ENCODE measurements around the gene SYT9. TPM values are rescaled to one million over a fixed set of nuclear protein-coding genes. Genes with fewer than 3 reads are reported as not detected.

The SYT9 gene
- polyA plus RNA-seq, 1 of the 3 experiments (the other 2 are of a cell fraction) = 0.10 TPM

DNA sequence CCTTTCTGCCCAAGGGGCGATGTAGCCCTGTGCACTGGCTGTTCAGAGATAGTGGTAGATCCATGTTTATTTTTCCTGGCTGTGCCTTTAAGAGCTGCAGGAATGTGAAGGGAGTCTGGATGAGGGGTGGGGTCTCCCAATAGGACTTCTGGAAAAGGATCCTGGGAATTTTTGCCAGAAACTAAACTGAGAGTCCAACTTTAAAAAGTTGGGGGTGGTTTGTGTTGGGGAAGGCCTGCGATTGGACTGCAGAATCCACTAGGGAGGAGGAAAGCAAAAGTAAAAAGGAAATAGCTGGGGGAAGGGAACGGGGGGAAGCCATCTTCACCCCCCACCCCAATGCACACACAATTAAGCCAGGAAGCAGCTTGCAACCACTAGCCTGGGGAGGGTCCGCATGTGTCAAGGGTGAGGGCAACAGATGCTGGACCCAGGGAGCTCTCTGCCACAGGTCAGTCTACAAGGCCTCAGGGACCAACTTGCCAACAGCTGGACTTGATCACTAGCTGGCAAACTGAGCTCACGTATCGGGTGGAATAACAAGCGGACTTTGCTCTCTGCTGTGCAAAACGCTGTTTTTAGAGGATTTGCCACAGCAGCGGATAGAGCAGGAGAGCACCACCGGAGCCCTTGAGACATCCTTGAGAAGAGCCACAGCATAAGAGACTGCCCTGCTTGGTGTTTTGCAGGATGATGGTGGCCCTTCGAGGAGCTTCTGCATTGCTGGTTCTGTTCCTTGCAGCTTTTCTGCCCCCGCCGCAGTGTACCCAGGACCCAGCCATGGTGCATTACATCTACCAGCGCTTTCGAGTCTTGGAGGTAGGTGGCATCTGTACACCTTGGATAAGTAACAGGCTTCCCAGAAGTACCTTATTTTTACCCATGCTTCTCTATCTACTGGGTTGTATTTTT, 233.7 kb downstream of the SYT9 start, which contains the start of gene OLFML1 (continued):
- TF ChIP-seq EZH2phosphoT487 (IDR thresholded peaks at IDR 0.05; ENCODE audit: borderline replicate concordance, low read depth) = no peak
- no peak for TF ChIP-seq RFX5 (IDR thresholded peaks at IDR 0.05; ENCODE audit: low read length)

DNA sequence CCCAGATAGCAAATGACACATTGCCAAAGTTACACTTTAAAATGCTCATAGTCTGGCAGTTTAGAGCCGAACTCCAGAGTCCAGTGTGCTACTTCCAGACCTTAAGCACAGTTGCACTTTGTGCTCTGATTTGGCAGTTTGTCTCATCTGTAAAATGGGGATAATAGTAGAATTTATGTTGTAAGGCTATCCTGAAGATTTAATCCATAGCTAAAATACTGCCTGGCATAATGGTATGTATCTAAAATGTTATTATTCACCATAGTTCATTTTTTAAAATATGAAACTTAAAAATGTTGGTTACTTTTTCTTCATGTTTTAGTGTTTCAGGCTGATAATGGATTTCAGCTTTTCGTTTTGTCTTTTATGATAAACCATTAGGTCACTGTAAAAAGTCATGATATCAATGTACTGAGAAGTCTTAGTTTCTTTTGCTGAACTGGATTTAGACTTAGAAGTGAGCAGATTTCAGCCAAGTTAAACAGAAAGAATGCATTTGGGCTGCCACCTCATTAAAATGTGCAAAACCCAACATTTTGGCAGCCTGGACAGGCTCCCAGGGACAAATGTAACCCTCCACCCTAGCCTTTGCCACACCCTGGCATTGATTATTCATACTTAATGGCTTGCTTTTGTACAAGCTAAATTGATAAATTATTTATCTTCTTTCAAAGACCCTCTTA, 234.5 kb downstream of the SYT9 start:
- TF ChIP-seq YY1 (IDR thresholded peaks at IDR 0.05; ENCODE audit: low read depth) = no peak
- no peak for TF ChIP-seq FOXM1 (IDR thresholded peaks at IDR 0.05; ENCODE audit: low read depth)
- no peak for TF ChIP-seq FOSL2 (IDR thresholded peaks at IDR 0.05; ENCODE audit: borderline replicate concordance, low read depth)
- no peak for TF ChIP-seq JUND (IDR thresholded peaks at IDR 0.05)
- TF ChIP-seq CHD2 (IDR thresholded peaks at IDR 0.05; ENCODE audit: low read length, partially characterized antibody) = no peak
- no peak for TF ChIP-seq RCOR1 (IDR thresholded peaks at IDR 0.05; ENCODE audit: low read length)
- TF ChIP-seq NRF1 (IDR thresholded peaks at IDR 0.05; ENCODE audit: low read depth, low read length) = no peak
- TF ChIP-seq, protein P1, sequence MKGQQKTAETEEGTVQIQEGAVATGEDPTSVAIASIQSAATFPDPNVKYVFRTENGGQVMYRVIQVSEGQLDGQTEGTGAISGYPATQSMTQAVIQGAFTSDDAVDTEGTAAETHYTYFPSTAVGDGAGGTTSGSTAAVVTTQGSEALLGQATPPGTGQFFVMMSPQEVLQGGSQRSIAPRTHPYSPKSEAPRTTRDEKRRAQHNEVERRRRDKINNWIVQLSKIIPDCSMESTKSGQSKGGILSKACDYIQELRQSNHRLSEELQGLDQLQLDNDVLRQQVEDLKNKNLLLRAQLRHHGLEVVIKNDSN (IDR thresholded peaks at IDR 0.05; ENCODE audit: borderline replicate concordance, low read depth) = no peak
- TF ChIP-seq, protein P2, sequence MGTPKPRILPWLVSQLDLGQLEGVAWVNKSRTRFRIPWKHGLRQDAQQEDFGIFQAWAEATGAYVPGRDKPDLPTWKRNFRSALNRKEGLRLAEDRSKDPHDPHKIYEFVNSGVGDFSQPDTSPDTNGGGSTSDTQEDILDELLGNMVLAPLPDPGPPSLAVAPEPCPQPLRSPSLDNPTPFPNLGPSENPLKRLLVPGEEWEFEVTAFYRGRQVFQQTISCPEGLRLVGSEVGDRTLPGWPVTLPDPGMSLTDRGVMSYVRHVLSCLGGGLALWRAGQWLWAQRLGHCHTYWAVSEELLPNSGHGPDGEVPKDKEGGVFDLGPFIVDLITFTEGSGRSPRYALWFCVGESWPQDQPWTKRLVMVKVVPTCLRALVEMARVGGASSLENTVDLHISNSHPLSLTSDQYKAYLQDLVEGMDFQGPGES (IDR thresholded peaks at IDR 0.05; ENCODE audit: low read depth, low read length) = no peak
- TF ChIP-seq SMC3 (IDR thresholded peaks at IDR 0.05; ENCODE audit: low read depth, low read length) = no peak
- TF ChIP-seq TEAD4 (IDR thresholded peaks at IDR 0.05; ENCODE audit: borderline replicate concordance, insufficient read depth) = no peak
- POLR2A ChIA-PET = no interaction called here
- WGBS (ENCODE audit: low lambda C conversion rate) = 28% methylated on average over 2 of the region's 2 CpGs

More for the DNA sequence above, 234.5 kb downstream of the SYT9 start:
- Histone ChIP-seq H3F3A (replicated peaks; ENCODE audit: insufficient read depth) (no peaks in the 10 kb centered on the region), H3K4me1 (ENCODE audit: control insufficient read depth in 1 of 2, insufficient read depth in 2 of 2, low read depth in 1 of 2, low read length in 1 of 2) (peaks cover 0 to 2% of the 10 kb centered on the region in 2 experiments; a peak in 1 of 4 replicates), H3K27ac (ENCODE audit: low read depth in 2 of 2, low read length in 1 of 2) (no peak overlapping the region), H4K20me1 (ENCODE audit: insufficient read depth) (no peaks in the 10 kb centered on the region), H3K9me2 (no peaks in the 10 kb centered on the region), H3K79me2 (ENCODE audit: insufficient read depth) (no peaks in the 10 kb centered on the region), H3K36me3 (replicated peaks in 1 of 2; ENCODE audit: control insufficient read depth in 1 of 2, insufficient read depth in 2 of 2, low read length in 1 of 2) (no peaks in the 10 kb centered on the region), H2AFZ (ENCODE audit: low read depth) (no peak overlapping the region), H3K9me3 (no peaks in the 10 kb centered on the region), H3K4me2 (no peak overlapping the region), H3K9ac (no peak overlapping the region), H3K27me3 (ENCODE audit: insufficient read depth) (no peaks in the 10 kb centered on the region), H3K4me3 (ENCODE audit: low read depth in 2 of 2, low read length in 1 of 2) (no peak overlapping the region)
- DNase-seq = no peak
- CTCF ChIA-PET = interaction anchor here (0.6 to 1.9 kb wide), 4 partner anchors 27 to 85 kb away, joined by 3 to 4 read pairs (median 4); partner anchors contain the start of gene PPFIBP2
